ENCODE measurements around the gene ZACN. TPM values are rescaled to one million over a fixed set of nuclear protein-coding genes. Genes with fewer than 3 reads are reported as not detected.

Gene ZACN
- total RNA-seq, 4 donors from 2014 or later, result not detected

GRCh38 chr17:76122431-76123190 lies 43.6 kb downstream of the ZACN start:
- 88 to 91% methylated on average over 24 of the region's 24 CpGs for WGBS, 2 donors
- no peak overlapping the region for H3K4me3 ChIP-seq (ENCODE audit: low read depth, poor library complexity, severe bottlenecking)
- intact Hi-C loops (cut with DNase I; ENCODE audit: low total_unique reads), result loop anchor here (5.0 kb wide), 1 partner anchor 160 kb away; no protein-coding TSS in a partner anchor
- TF ChIP-seq CTCF (IDR thresholded peaks at IDR 0.05), result no peak
- TF ChIP-seq POLR2A (IDR thresholded peaks at IDR 0.05), result no peak
- DNase-seq (ENCODE audit: low spot score in 2 of 2), result no peak

GRCh38 chr17:76123191-76123499 lies 44.2 kb downstream of the ZACN start:
- 71 to 77% methylated on average over 5 of the region's 5 CpGs for WGBS, 2 donors
- intact Hi-C loops (cut with DNase I; ENCODE audit: low total_unique reads), result loop anchor here (5.0 kb wide), 1 partner anchor 159 kb away; no protein-coding TSS in a partner anchor
- H3K4me3 ChIP-seq (ENCODE audit: low read depth, poor library complexity, severe bottlenecking), result no peak overlapping the region
- no peak for TF ChIP-seq POLR2A (IDR thresholded peaks at IDR 0.05)
- TF ChIP-seq CTCF (IDR thresholded peaks at IDR 0.05), result no peak
- no peak for DNase-seq (ENCODE audit: low spot score in 2 of 2)

- no peak for DNase-seq (ENCODE audit: low spot score in 2 of 2)
- H3K4me3 ChIP-seq (ENCODE audit: low read depth, poor library complexity, severe bottlenecking), result no peak overlapping the region
- 57 to 74% methylated on average over 6 to 9 of the region's 9 CpGs for WGBS, 2 donors
- TF ChIP-seq CTCF (IDR thresholded peaks at IDR 0.05) (no peak), POLR2A (IDR thresholded peaks at IDR 0.05) (no peak)
- intact Hi-C loops (cut with DNase I; ENCODE audit: low total_unique reads), result loop anchor here (5.0 kb wide), 1 partner anchor 158 kb away; no protein-coding TSS in a partner anchor
Observed at GRCh38 chr17:76123749-76124581, 45.0 kb downstream of the ZACN start.

GRCh38 chr17:76124582-76125390 lies 45.8 kb downstream of the ZACN start:
- TF ChIP-seq POLR2A (IDR thresholded peaks at IDR 0.05) (no peak), CTCF (IDR thresholded peaks at IDR 0.05) (no peak)
- no peak for DNase-seq (ENCODE audit: low spot score in 2 of 2)

GRCh38 chr17:76125391-76125675 lies 46.4 kb downstream of the ZACN start:
- 89 to 90% methylated on average over 5 of the region's 5 CpGs for WGBS, 2 donors
- intact Hi-C loops (cut with DNase I; ENCODE audit: low total_unique reads), result no loop called here
- TF ChIP-seq CTCF (IDR thresholded peaks at IDR 0.05) (no peak), POLR2A (IDR thresholded peaks at IDR 0.05) (no peak)
- no peak for DNase-seq (ENCODE audit: low spot score in 2 of 2)
- H3K4me3 ChIP-seq (ENCODE audit: low read depth, poor library complexity, severe bottlenecking), result no peak overlapping the region

More at GRCh38 chr17:76124582-76125390, 45.8 kb downstream of the ZACN start:
- H3K4me3 ChIP-seq (ENCODE audit: low read depth, poor library complexity, severe bottlenecking), result no peak overlapping the region
- 83 to 86% methylated on average over 22 of the region's 22 CpGs for WGBS, 2 donors
- intact Hi-C loops (cut with DNase I; ENCODE audit: low total_unique reads), result loop anchor here (5.0 kb wide), 1 partner anchor 158 kb away; no protein-coding TSS in a partner anchor
